Skin epidermis (tissue), 12 donors: ENCODE results near the gene RAB39B.

Source experiments
- H3K27ac ChIP-seq, 21 experiments: fragments of 200-600 bp; sonication (generic) in 11 of 21; one replicate each; pipeline ENCODE4 v1.5.0; 2020; ENCODE audit warnings: mild to moderate bottlenecking in 3 of 21, inconsistent platforms in 2 of 21, moderate library complexity in 2 of 21
- H3K4me3 ChIP-seq, 7 experiments: fragments of 200-600 bp; sonication (generic) in 2 of 7; one replicate each; pipeline ENCODE4 v1.5.0; 2020; ENCODE audit warnings: inconsistent platforms in 2 of 7, mild to moderate bottlenecking in 2 of 7, moderate library complexity in 1 of 7

Gene RAB39B

DNA sequence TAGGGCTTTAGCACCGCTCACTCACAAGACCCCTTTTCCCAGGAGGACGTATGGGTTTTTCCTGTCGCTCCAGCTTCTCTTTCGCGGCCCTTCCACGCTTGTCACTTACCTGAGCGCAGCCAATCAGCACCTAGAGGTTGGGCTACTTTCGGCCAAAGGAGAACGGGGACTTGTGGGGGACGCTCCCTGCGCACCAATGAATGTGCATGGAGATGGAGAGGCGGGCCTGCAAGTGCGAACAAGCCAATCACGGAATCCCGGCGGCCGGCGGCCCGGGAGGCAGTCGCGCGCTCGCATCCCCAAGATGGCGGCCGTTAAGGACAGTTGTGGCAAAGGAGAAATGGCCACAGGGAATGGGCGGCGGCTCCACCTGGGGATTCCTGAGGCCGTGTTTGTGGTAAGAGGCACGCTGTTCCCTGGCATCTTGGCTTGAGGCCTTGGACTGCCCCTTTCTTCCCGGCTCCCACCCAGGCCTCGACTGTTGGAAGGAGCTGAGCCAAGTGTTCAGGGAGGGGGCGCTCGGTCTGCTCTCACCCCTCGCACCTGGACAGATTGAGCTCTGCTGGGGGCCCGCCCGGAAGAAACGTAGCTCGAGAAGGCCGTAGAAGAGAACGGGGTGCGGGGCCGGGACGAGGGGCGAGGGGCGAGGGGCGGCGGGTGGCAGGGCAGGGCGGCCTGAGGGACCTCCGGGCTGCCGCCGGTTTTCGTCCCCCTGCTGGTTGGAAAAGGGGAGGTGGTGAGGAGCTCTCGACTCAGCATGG, 47.9 kb downstream of the RAB39B start, which contains the start of gene VBP1:
VBP1 (plus strand) TSS at position 282 of the 761 bp plus-strand sequence; CDS start at position 305, 23 bp downstream.
- H3K27ac ChIP-seq = peak within 1 kb of the TSS; percentile 72 to 94 (median 89)
- peak within 1 kb of the TSS; percentile 60 to 83 (median 69) for H3K4me3 ChIP-seq

DNA sequence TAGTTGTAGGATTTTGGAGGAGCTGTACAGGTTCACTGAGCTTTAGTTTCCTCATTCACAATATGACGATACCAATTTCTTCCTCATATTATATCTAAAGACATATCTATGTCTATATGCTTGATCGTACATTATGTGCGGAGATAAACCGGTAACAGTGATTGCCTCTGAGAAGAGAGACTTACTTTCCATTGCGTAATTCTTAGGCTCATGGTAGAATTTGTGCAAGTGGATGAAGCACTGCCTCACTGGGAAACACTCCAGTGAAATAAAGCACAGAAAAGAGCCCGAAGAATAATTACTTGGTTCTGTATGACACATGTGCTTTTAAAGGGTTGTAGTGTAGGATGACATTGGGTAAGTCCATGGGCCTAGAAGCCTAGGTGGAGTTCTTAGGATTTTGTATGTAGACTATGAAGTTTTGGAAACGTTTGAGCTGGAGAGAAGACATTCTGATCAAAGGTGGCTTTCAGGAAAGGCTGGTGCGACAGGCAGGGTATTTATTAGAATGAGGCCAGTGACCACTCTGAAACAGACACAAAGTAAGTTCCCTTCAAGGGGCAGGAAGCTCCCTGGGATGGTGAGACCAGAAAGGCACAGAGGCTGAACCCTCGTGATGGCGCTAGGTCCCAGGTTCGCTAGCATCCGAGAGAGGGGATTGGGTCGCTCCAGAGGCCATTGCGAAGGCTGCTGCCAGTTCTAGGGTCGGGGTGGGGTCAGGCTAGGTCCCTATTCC, 48.7 kb downstream of the RAB39B start:
- Histone ChIP-seq H3K27ac (peak overlapping the region; percentile 52 to 94 (median 87)), H3K4me3 (peak overlapping the region; percentile 60 to 83 (median 69))

DNA sequence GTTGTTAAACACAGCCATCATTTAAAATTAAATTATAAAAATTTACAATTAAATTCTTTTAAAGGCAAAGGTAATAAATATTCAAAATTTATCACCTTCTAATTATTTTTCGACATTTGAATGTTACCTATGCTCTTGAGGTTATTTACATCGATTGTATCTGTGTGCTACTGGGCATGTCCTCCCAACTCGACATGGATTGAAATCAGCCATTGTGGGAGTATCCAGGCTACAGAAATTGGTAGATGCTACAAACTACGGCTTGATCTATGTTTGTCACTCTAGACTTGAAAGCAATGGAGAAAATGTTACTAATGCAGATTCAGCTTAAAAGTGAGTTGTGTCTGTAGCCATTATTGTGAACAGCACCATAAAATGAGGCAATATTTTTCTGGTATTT, 50.6 kb downstream of the RAB39B start:
- Histone ChIP-seq H3K27ac (no peak overlapping the region), H3K4me3 (no peak overlapping the region)

DNA sequence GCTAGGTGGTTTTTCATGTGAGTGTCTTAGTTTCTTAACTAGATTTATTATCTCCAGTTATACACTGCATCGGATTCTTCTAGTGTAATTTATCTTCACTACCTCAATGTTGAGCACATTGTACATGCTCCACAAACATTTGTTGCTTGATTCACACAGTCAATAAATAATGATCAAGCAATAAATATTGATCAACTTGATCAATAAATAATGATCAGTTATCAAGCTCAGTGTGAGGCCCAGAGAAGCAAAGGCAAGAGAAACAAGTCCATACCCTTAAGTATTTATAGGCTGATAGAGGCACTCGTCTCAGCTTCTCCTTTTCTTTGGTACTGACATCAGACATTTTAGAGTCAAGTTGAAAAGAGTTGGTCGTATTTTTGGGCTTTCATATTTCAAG, 53.1 kb downstream of the RAB39B start:
- Histone ChIP-seq H3K4me3 (no peak overlapping the region), H3K27ac (no peak overlapping the region)
